Stomach (tissue), 4 donors: Measurements from ENCODE around the gene NAP1L4.

Experiments used
- CTCF ChIP-seq, 7 experiments: fragments of 450-650 bp in 4 of 7; fragments of 200-600 bp in 3 of 7; sonication (generic) in 3 of 7; IDR thresholded peaks; one replicate each; pipeline ENCODE4 v1.5.1; 2016 to 2019; ENCODE audit warnings: antibody characterized with exemption in 7 of 7, control low read depth in 2 of 7, mild to moderate bottlenecking in 1 of 7
- EP300 ChIP-seq: sonication (generic); formaldehyde crosslinking; IDR thresholded peaks from one replicate; pipeline ENCODE4 v1.6.1; 2017; ENCODE audit warnings: antibody characterized with exemption
- POLR2A ChIP-seq, 4 donors: fragments of 450-650 bp; IDR thresholded peaks; one replicate each; pipeline ENCODE4 v1.6.1; 2016; ENCODE audit warnings: antibody characterized with exemption in 4 of 4, control low read depth in 2 of 4, mild to moderate bottlenecking in 1 of 4, moderate library complexity in 1 of 4
- POLR2AphosphoS5 ChIP-seq, 3 donors: sonication (generic); formaldehyde crosslinking; IDR thresholded peaks; one replicate each; pipeline ENCODE4 v1.6.1; 2016; ENCODE audit warnings: antibody characterized with exemption in 3 of 3

GRCh38 chr11:2897048-2897447 is 95.1 kb downstream of the NAP1L4 start:
- TF ChIP-seq CTCF (IDR thresholded peaks at IDR 0.05) (no peak), POLR2A (IDR thresholded peaks at IDR 0.05) (no peak), POLR2AphosphoS5 (IDR thresholded peaks at IDR 0.05) (no peak), EP300 (no peak)
